Ishikawa (cell line): ENCODE results near the gene CAMTA1.

Experiments used
- CEBPB ChIP-seq: IDR thresholded peaks from 2 replicates; pipeline ENCODE4 v1.6.1; 2012
- CREB1 ChIP-seq: IDR thresholded peaks from 2 replicates; pipeline ENCODE4 v1.6.1; 2012; ENCODE audit warnings: low read depth
- EGR1 ChIP-seq: IDR thresholded peaks from 2 replicates; pipeline ENCODE4 v1.6.1; 2012
- EP300 ChIP-seq: IDR thresholded peaks from 2 replicates; pipeline ENCODE4 v1.6.1; 2012; ENCODE audit warnings: borderline replicate concordance
- FOXM1 ChIP-seq: IDR thresholded peaks from 2 replicates; pipeline ENCODE4 v1.6.1; 2012; ENCODE audit warnings: low read depth, borderline replicate concordance
- MAX ChIP-seq: IDR thresholded peaks from 2 replicates; pipeline ENCODE4 v1.6.1; 2012
- NFIC ChIP-seq: IDR thresholded peaks from 2 replicates; pipeline ENCODE4 v1.6.1; 2012
- RAD21 ChIP-seq: IDR thresholded peaks from 2 replicates; pipeline ENCODE4 v1.6.1; 2012; ENCODE audit warnings: low read depth
- REST ChIP-seq: IDR thresholded peaks from 2 replicates; pipeline ENCODE4 v1.6.1; 2012; ENCODE audit warnings: low read depth, mild to moderate bottlenecking
- TAF1 ChIP-seq: IDR thresholded peaks from 2 replicates; pipeline ENCODE4 v1.6.1; 2012; ENCODE audit warnings: low read depth, mild to moderate bottlenecking
- TCF12 ChIP-seq: IDR thresholded peaks from 2 replicates; pipeline ENCODE4 v1.6.1; 2012; ENCODE audit warnings: low read depth
- TEAD4 ChIP-seq: IDR thresholded peaks from 2 replicates; pipeline ENCODE4 v1.6.1; 2012
- USF1 ChIP-seq: IDR thresholded peaks from 2 replicates; pipeline ENCODE4 v1.6.1; 2012
- YY1 ChIP-seq: IDR thresholded peaks from 2 replicates; pipeline ENCODE4 v1.6.1; 2012; ENCODE audit warnings: low read depth
- ZBTB7A ChIP-seq: IDR thresholded peaks from 2 replicates; pipeline ENCODE4 v1.6.1; 2012; ENCODE audit warnings: low read depth

Gene CAMTA1

GRCh38 chr1:6750490-6750889 lies 34.8 kb upstream of the CAMTA1 start:
- TF ChIP-seq TEAD4 (no peak), NFIC (no peak), RAD21 (no peak), YY1 (no peak), TAF1 (no peak)

GRCh38 chr1:6753320-6754140 lies 31.7 kb upstream of the CAMTA1 start:
- no peak for TF ChIP-seq YY1
- TF ChIP-seq EGR1 = no peak
- TF ChIP-seq USF1 = no peak
- TF ChIP-seq TEAD4 = no peak
- no peak for TF ChIP-seq TCF12
- no peak for TF ChIP-seq RAD21
- TF ChIP-seq MAX = no peak
- TF ChIP-seq FOXM1 = no peak
- no peak for TF ChIP-seq CEBPB
- no peak for TF ChIP-seq ZBTB7A
- no peak for TF ChIP-seq CREB1
- no peak for TF ChIP-seq REST
- no peak for TF ChIP-seq TAF1
- no peak for TF ChIP-seq NFIC
- TF ChIP-seq EP300 = no peak

- TF ChIP-seq ZBTB7A = no peak
- no peak for TF ChIP-seq FOXM1
- TF ChIP-seq USF1 = no peak
- no peak for TF ChIP-seq NFIC
- TF ChIP-seq TCF12 = no peak
- TF ChIP-seq EGR1 = no peak
- TF ChIP-seq EP300 = no peak
- TF ChIP-seq TEAD4 = no peak
- TF ChIP-seq YY1 = no peak
These were observed 28.8 kb upstream of the CAMTA1 start for GRCh38 chr1:6756457-6756856.

- TF ChIP-seq RAD21 (no peak), EGR1 (no peak), TEAD4 (no peak), YY1 (no peak), USF1 (no peak), REST (no peak), TAF1 (no peak)
These were observed 27.4 kb upstream of the CAMTA1 start for GRCh38 chr1:6757719-6758435.

- TF ChIP-seq CEBPB (no peak), ZBTB7A (no peak), RAD21 (no peak), TEAD4 (no peak), CREB1 (no peak), EP300 (no peak), FOXM1 (no peak), YY1 (no peak), EGR1 (no peak), TAF1 (no peak), NFIC (no peak), MAX (no peak), TCF12 (no peak), REST (no peak), USF1 (no peak)
These were observed 24.0 kb upstream of the CAMTA1 start for GRCh38 chr1:6761196-6761737.
